Muscle of leg (tissue), 11 donors: ENCODE results near the gene MOSPD3. TPM values are rescaled to one million over a fixed set of nuclear protein-coding genes. Genes with fewer than 3 reads are reported as not detected.
A peak's percentile ranks its signal among the peaks of the same experiment; 100 is the strongest.

Experiments used
- DNase-seq: peaks from one replicate; pipeline ENCODE4 v3.0.0; 2013
- H3K27ac ChIP-seq: one replicate; pipeline ENCODE4 v1.5.1; 2013; ENCODE audit warnings: mild to moderate bottlenecking, low read length, control low read depth
- H3K27me3 ChIP-seq: one replicate; pipeline ENCODE4 v1.6.1; 2013; ENCODE audit warnings: low read length; ENCODE audit not compliant: control insufficient read depth, insufficient read depth
- H3K36me3 ChIP-seq: one replicate; pipeline ENCODE4 v1.6.1; 2013; ENCODE audit warnings: low read length; ENCODE audit not compliant: control insufficient read depth, insufficient read depth
- H3K4me1 ChIP-seq: one replicate; pipeline ENCODE4 v1.6.1; 2013; ENCODE audit warnings: low read length; ENCODE audit not compliant: control insufficient read depth, insufficient read depth
- H3K4me3 ChIP-seq: one replicate; pipeline ENCODE4 v1.5.1; 2013; ENCODE audit warnings: low read length, control low read depth
- H3K9me3 ChIP-seq: replicated peaks from 2 replicates; pipeline ENCODE4 v1.6.1; 2013; ENCODE audit warnings: low read depth, low read length; ENCODE audit not compliant: control insufficient read depth
- WGBS: methylation state at CpG from one replicate; pipeline ENCODE4 v1.1.5; 2013; ENCODE audit warnings: missing lambda C conversion rate; ENCODE audit not compliant: insufficient coverage; 5-methylcytosine and 5-hydroxymethylcytosine counted together
- polyA plus RNA-seq, 8 donors: library from polyadenylated mRNA; unstranded; fragments of 120-200 nt; gene quantifications; one replicate each; pipeline versions ENCODE4 v1.2.1 to v1.2.3, GENCODE V29; 2013; ENCODE audit warnings: inconsistent platforms in 1 of 8, low replicate concordance in 1 of 8; ENCODE audit not compliant: insufficient read length in 8 of 8, insufficient read depth in 1 of 8
- total RNA-seq: library from RNA; stranded (reverse); fragments of 120-200 nt; gene quantifications from one replicate; pipeline ENCODE4 v1.2.4, GENCODE V29; 2013

The MOSPD3 gene
- total and polyA plus RNA-seq, 9 donors: 7.1 to 23.5 (median 17.5) TPM

DNA sequence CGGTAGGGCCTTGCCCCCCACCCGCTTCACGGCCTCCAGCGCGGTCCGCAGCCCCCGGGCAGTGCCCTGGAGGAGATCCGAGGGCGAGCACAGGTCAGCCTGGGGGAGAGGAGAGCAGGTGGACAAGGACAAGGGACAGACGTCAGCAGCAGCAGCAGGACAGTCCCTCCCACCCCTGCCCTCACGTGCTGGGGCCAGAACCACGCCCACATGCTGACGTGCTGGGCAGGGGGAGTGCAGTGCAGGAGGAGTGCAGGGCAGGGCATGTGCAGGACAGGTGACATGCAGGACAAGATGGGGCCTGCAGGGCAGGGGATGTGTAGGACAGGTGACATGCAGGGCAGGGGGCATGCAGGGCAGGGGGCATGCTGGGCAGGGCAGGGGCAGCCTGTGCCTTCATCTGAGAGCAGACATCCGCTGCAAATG lies 37.1 kb upstream of the MOSPD3 start:
- Histone ChIP-seq H3K36me3 (peaks cover 62% of the 10 kb centered on the region), H3K27me3 (peaks cover 25% of the 10 kb centered on the region), H3K4me1 (peaks cover 2% of the 10 kb centered on the region), H3K9me3 (no peaks in the 10 kb centered on the region), H3K4me3 (no peak overlapping the region), H3K27ac (no peak overlapping the region)
- 85% methylated on average over 11 of the region's 14 CpGs for WGBS
- peak; percentile 5 for DNase-seq

DNA sequence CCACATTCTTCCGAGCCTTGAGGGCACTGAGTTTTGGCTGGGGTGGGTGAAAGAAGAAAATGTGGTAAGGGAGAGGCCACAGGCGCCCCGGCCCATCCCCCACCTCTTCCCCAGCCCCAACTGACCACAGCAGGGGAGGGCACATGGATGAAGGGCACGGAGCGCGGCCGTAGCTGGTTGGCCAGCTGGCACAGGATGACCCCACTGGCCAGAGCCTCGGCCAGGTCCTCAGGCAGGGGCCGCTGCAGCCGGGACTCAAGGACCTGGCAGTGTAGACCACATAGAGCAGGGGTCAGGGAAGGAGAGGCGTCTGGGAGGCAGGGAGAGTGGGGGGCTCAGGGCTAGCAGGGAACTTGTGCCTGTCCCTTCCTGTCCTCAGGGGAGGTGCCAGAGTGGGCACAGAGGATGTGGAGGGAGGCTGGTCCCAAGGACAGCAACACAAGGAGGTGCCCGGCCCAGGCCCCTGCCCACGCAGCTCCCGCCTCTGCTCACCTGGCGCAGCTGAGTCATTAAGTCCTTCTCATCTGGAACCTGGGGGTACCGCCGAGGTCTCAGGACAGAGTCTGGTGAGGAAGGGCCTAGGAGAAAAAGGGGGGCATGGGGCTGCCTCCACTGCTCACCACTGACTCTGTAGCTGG lies 36.5 kb upstream of the MOSPD3 start:
- H3K27me3 ChIP-seq: peaks cover 18% of the 10 kb centered on the region
- H3K27ac ChIP-seq: no peak overlapping the region
- peaks cover 68% of the 10 kb centered on the region for H3K36me3 ChIP-seq
- H3K9me3 ChIP-seq: no peaks in the 10 kb centered on the region
- no peaks in the 10 kb centered on the region for H3K4me1 ChIP-seq
- 88% methylated on average over 9 of the region's 17 CpGs for WGBS
- H3K4me3 ChIP-seq: no peak overlapping the region
- no peak for DNase-seq

DNA sequence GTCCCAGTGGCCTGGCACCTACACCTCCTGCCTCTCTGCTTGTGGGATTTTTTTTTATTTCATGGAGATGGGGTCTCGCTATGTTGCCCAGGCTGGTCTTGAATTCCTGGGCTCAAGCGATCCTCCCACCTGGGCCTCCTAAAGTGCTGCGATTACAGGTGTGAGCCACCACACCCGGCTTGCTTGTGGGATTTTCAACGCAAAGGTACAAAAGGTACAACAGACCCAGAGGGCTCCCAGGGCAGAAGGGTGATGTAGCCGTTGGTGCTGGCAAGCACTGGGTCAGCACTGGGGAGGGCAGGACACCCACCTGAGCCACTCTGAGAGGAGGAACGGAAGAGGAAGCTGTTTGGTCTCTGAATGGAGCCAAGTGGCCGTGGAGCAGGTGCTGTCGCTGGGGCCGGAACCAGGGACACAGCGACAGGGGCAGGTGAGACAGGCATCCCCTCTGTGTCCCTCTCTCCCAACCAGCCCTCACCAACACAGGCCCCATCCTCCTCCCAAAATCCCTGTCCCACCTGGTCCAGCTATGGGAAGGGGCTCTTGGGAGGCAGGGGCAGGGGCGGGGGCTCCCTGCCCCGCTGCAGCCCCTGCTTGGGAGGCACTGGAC lies 35.9 kb upstream of the MOSPD3 start:
- Histone ChIP-seq H3K27me3 (peaks cover 12% of the 10 kb centered on the region), H3K27ac (no peak overlapping the region), H3K9me3 (no peaks in the 10 kb centered on the region), H3K36me3 (peaks cover 74% of the 10 kb centered on the region), H3K4me1 (no peaks in the 10 kb centered on the region), H3K4me3 (no peak overlapping the region)
- 82% methylated on average over 8 of the region's 13 CpGs for WGBS
- no peak for DNase-seq

DNA sequence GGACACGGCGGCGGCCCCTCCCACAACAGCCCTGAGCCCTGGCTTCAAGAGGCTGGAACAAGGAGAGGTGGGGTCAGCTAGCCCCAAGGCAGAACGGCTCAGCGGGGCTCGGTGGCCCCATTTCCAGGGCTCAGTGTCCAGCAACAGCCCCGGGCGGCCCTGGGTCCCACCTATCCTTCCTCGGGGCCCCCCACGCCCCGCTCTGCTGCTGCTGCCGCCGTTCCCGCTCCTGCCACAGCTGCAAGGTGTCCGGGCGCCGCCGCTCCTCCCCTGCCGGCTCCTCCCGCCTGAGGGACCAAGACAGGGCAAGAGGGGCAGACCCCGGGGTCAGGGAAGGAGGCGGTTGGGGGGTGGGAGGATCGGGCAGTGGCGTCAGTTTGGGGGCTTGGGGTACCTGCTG lies 35.2 kb upstream of the MOSPD3 start:
- peaks cover 80% of the 10 kb centered on the region for H3K36me3 ChIP-seq
- H3K4me1 ChIP-seq: no peaks in the 10 kb centered on the region
- no peak overlapping the region for H3K4me3 ChIP-seq
- H3K9me3 ChIP-seq: no peaks in the 10 kb centered on the region
- 89% methylated on average over 12 of the region's 24 CpGs for WGBS
- no peak overlapping the region for H3K27ac ChIP-seq
- DNase-seq: no peak
- peaks cover 7% of the 10 kb centered on the region for H3K27me3 ChIP-seq

DNA sequence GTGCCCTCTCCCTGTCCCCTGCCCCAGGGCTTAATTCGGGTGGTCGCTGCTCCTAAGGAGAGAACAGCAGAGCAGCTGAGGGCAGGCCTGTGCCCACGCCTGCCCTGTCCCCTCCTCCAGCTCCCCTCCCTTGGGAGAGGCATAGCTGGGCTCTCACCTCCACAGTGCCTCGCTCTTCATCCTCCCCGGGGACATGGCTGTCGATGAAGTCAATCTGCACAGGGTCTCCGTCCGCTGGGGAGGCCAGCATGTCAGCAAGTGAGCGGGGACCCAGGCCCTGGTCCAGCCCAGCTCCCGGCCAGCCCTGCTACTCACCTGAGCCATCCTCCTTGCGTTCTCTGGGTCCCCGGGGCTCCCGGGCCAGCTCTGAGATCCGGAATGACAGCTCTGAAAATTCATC lies 34.8 kb upstream of the MOSPD3 start:
- DNase-seq: no peak
- no peaks in the 10 kb centered on the region for H3K9me3 ChIP-seq
- peaks cover 84% of the 10 kb centered on the region for H3K36me3 ChIP-seq
- no peak overlapping the region for H3K4me3 ChIP-seq
- H3K27ac ChIP-seq: no peak overlapping the region
- peaks cover 4% of the 10 kb centered on the region for H3K4me1 ChIP-seq
- peaks cover 5% of the 10 kb centered on the region for H3K27me3 ChIP-seq
- WGBS: 84% methylated on average over 14 of the region's 14 CpGs

DNA sequence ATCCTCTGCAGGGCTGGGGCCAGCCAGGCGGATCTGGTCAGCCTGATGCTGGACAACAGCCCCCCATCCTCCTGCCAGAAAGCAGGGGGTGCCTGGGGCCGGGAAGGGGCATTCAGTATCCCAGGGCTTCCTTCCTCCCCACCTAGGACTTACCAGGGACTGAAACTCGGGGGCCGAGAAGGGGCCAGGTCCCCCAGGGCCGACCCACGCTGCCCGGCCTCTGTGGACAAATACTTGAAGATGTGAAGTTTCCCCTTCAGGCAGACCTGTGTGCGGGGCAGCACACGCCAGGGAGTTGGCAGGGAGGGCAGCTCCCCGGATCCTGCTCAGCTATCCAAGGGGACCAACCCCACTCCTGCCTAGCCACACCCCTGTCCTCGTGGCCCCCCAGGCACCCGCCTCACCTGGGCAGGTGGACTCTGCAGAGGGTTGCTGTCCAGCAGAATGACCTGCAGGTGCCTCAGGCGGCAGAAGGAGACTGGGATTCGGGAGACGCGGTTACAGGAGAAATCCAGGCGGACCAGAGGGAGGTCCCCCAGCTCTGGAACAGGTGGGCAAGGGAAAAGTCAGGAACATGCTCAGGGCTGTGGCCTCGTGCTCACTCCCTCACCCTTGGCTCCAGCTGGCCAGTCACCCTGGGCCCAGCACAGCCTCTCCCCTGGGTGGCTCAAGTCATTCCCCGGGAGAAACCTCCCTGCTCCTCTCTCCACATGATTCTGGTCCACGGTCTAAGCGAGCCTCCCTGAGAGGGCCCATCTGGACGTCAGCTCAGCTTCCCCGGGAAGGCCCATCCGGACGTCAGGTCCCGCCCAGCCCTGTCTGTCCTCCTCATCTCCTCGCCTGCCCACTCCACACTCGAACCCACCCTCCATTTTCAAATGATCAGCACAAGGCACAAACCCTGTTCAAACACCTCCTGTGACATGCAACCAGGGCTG lies 33.8 kb upstream of the MOSPD3 start:
- DNase-seq: no peak
- Histone ChIP-seq H3K36me3 (peaks cover 92% of the 10 kb centered on the region), H3K27ac (no peak overlapping the region)

DNA sequence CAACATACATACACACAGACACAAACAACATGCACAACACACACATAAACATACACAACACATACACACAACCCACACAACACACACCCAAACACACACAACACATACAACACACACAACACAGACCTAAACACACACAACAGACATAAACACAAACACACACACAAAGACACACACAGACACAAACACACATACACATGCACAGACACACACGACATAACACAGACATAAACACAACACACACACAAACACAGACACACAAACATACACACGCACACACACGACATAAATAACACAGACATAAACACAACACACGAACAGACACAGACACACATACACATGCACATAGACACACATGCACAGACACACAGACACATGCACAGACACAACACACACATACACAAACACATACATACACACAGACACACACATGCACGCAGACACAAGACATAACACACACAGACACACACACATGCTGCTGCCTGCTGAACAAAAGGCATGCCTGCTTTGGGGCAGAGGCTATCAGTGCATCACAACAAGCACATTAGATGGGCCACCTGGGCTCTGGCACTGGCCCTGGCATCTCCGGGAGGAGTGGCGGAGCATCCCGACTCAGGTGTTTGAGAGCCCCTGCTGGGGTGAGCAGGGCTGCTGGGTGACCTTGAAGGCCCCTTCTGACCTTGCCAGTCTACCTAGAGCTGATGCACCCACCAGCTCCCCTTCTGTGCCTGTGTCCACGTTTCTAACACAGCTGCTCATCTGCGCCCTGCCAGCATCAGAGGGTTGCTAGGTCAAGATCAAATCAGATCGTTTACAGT lies 31.7 kb upstream of the MOSPD3 start:
- Histone ChIP-seq H3K27ac (no peak overlapping the region), H3K27me3 (no peaks in the 10 kb centered on the region), H3K36me3 (peaks cover 73% of the 10 kb centered on the region), H3K9me3 (no peaks in the 10 kb centered on the region), H3K4me1 (peaks cover 32% of the 10 kb centered on the region), H3K4me3 (no peak overlapping the region)
- 86% methylated on average over 6 of the region's 11 CpGs for WGBS
- no peak for DNase-seq

More for the DNA sequence above, 33.8 kb upstream of the MOSPD3 start:
- H3K9me3 ChIP-seq: no peaks in the 10 kb centered on the region
- no peaks in the 10 kb centered on the region for H3K27me3 ChIP-seq
- peaks cover 14% of the 10 kb centered on the region for H3K4me1 ChIP-seq
- no peak overlapping the region for H3K4me3 ChIP-seq
- 80% methylated on average over 26 of the region's 28 CpGs for WGBS

DNA sequence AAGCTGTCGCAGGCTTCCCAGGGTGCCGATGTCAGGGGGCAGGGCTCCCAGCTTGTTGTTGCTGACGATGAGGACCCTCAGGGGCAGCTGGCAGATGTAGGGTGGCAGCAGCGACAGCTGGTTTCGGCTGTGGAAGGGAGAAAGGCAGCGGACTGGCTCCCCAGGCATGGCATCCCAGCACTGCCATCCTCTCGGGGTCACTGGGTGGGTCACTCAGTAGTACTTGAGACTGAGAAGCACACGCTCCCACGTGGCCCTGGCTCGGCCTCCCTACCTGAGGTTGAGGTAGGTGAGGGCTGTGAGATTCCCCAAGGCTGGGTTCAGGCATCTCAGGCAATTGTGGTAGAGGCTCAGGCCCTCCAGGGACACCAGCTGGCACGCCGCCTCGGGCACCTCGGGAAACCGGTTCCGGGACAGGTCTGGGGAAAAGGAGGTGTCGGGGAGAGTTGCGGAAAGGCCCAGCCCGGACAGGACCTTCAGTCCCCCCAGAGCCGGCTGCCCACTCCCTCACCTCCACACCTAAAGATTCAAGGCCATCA lies 30.2 kb upstream of the MOSPD3 start:
- Histone ChIP-seq H3K4me1 (peaks cover 34% of the 10 kb centered on the region), H3K36me3 (peaks cover 59% of the 10 kb centered on the region), H3K9me3 (no peaks in the 10 kb centered on the region), H3K4me3 (no peak overlapping the region), H3K27me3 (no peaks in the 10 kb centered on the region), H3K27ac (no peak overlapping the region)
- 92% methylated on average over 8 of the region's 20 CpGs for WGBS
- DNase-seq: no peak

DNA sequence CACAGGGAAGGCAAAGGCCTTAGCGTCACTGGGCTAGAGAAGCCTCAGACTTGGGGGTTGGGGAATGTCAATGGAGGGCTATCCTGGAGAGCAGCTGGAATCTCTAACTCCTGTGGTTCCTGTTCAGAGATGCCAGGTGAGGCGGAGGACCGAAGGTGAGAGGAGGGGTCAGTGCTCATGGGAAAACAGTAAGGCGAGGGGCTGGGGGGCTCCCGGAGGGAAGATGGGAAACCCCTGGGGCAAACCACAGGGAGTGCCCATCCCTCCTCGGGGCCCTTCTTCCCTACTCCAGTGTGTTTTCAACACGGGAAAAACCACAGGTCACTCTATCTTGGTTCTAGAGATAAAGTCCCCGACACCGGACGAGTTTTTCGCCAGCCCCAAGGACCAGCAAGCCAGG lies 29.7 kb upstream of the MOSPD3 start:
- Histone ChIP-seq H3K4me3 (no peak overlapping the region), H3K9me3 (no peaks in the 10 kb centered on the region), H3K36me3 (peaks cover 54% of the 10 kb centered on the region), H3K27me3 (no peaks in the 10 kb centered on the region), H3K27ac (no peak overlapping the region), H3K4me1 (peaks cover 34% of the 10 kb centered on the region)
- 80% methylated on average over 3 of the region's 11 CpGs for WGBS
- no peak for DNase-seq
